ENCODE data around the gene SLC25A42.

SLC25A42 gene

GRCh38 chr19:19078801-19079200 lies 15.0 kb downstream of the SLC25A42 start:
- DNase-seq (ENCODE audit: insufficient read length, low spot score) (no peak), FAIRE-seq (no peak)
- TF ChIP-seq POLR2A (IDR thresholded peaks at IDR 0.05; ENCODE audit: low read depth, low read length) (no peak), SPI1 (IDR thresholded peaks at IDR 0.05; ENCODE audit: low read depth, low read length) (no peak)

GRCh38 chr19:19079571-19079970 lies 15.8 kb downstream of the SLC25A42 start:
- DNase-seq (ENCODE audit: insufficient read length, low spot score) (no peak), FAIRE-seq (no peak)
- TF ChIP-seq POLR2AphosphoS5 (IDR thresholded peaks at IDR 0.05; ENCODE audit: low read depth, low read length), result no peak
- no peak for TF ChIP-seq PAX5 (IDR thresholded peaks at IDR 0.05; ENCODE audit: insufficient read depth, low read length, severe bottlenecking)
- no peak for TF ChIP-seq SPI1 (IDR thresholded peaks at IDR 0.05; ENCODE audit: low read depth, low read length)
- no peak for TF ChIP-seq TAF1 (IDR thresholded peaks at IDR 0.05; ENCODE audit: low read depth, low read length)

GRCh38 chr19:19081642-19082151 lies 17.9 kb downstream of the SLC25A42 start:
- no peak for DNase-seq (ENCODE audit: insufficient read length, low spot score)
- TF ChIP-seq POLR2A (IDR thresholded peaks at IDR 0.05; ENCODE audit: low read depth, low read length) (no peak), POU2F2 (IDR thresholded peaks at IDR 0.05; ENCODE audit: low read depth, low read length) (no peak), PAX5 (IDR thresholded peaks at IDR 0.05; ENCODE audit: insufficient read depth, low read length, severe bottlenecking) (no peak), POLR2AphosphoS5 (IDR thresholded peaks at IDR 0.05; ENCODE audit: low read depth, low read length) (no peak), TAF1 (IDR thresholded peaks at IDR 0.05; ENCODE audit: low read depth, low read length) (no peak), SPI1 (IDR thresholded peaks at IDR 0.05; ENCODE audit: low read depth, low read length) (no peak)
- FAIRE-seq, result no peak

- no peak for TF ChIP-seq POLR2AphosphoS5 (IDR thresholded peaks at IDR 0.05; ENCODE audit: low read depth, low read length)
- no peak for TF ChIP-seq POLR2A (IDR thresholded peaks at IDR 0.05; ENCODE audit: low read depth, low read length)
- TF ChIP-seq PAX5 (IDR thresholded peaks at IDR 0.05; ENCODE audit: insufficient read depth, low read length, severe bottlenecking), result no peak
- TF ChIP-seq POU2F2 (IDR thresholded peaks at IDR 0.05; ENCODE audit: low read depth, low read length), result no peak
- no peak for TF ChIP-seq TAF1 (IDR thresholded peaks at IDR 0.05; ENCODE audit: low read depth, low read length)
- TF ChIP-seq SPI1 (IDR thresholded peaks at IDR 0.05; ENCODE audit: low read depth, low read length), result no peak
- no peak for FAIRE-seq
- no peak for DNase-seq (ENCODE audit: insufficient read length, low spot score)
Observed at GRCh38 chr19:19083413-19084178, 19.8 kb downstream of the SLC25A42 start.

- FAIRE-seq (no peak), DNase-seq (ENCODE audit: insufficient read length, low spot score) (no peak)
- TF ChIP-seq POU2F2 (IDR thresholded peaks at IDR 0.05; ENCODE audit: low read depth, low read length) (no peak), SPI1 (IDR thresholded peaks at IDR 0.05; ENCODE audit: low read depth, low read length) (no peak), TAF1 (IDR thresholded peaks at IDR 0.05; ENCODE audit: low read depth, low read length) (no peak), POLR2AphosphoS5 (IDR thresholded peaks at IDR 0.05; ENCODE audit: low read depth, low read length) (no peak), POLR2A (IDR thresholded peaks at IDR 0.05; ENCODE audit: low read depth, low read length) (no peak), PAX5 (IDR thresholded peaks at IDR 0.05; ENCODE audit: insufficient read depth, low read length, severe bottlenecking) (no peak)
Observed at GRCh38 chr19:19087676-19088075, 23.9 kb downstream of the SLC25A42 start.

- FAIRE-seq (no peak), DNase-seq (ENCODE audit: insufficient read length, low spot score) (no peak)
- TF ChIP-seq TAF1 (IDR thresholded peaks at IDR 0.05; ENCODE audit: low read depth, low read length), result no peak
- no peak for TF ChIP-seq SPI1 (IDR thresholded peaks at IDR 0.05; ENCODE audit: low read depth, low read length)
- TF ChIP-seq POLR2AphosphoS5 (IDR thresholded peaks at IDR 0.05; ENCODE audit: low read depth, low read length), result no peak
- no peak for TF ChIP-seq PAX5 (IDR thresholded peaks at IDR 0.05; ENCODE audit: insufficient read depth, low read length, severe bottlenecking)
- TF ChIP-seq POLR2A (IDR thresholded peaks at IDR 0.05; ENCODE audit: low read depth, low read length), result no peak
- TF ChIP-seq POU2F2 (IDR thresholded peaks at IDR 0.05; ENCODE audit: low read depth, low read length), result no peak
Observed at GRCh38 chr19:19094513-19094912, 30.7 kb downstream of the SLC25A42 start.

GRCh38 chr19:19095691-19096090 lies 31.9 kb downstream of the SLC25A42 start:
- FAIRE-seq, result no peak
- no peak for DNase-seq (ENCODE audit: insufficient read length, low spot score)
- no peak for TF ChIP-seq PAX5 (IDR thresholded peaks at IDR 0.05; ENCODE audit: insufficient read depth, low read length, severe bottlenecking)
- TF ChIP-seq POLR2AphosphoS5 (IDR thresholded peaks at IDR 0.05; ENCODE audit: low read depth, low read length), result no peak
- no peak for TF ChIP-seq SPI1 (IDR thresholded peaks at IDR 0.05; ENCODE audit: low read depth, low read length)
- TF ChIP-seq POU2F2 (IDR thresholded peaks at IDR 0.05; ENCODE audit: low read depth, low read length), result no peak
- no peak for TF ChIP-seq TAF1 (IDR thresholded peaks at IDR 0.05; ENCODE audit: low read depth, low read length)
- no peak for TF ChIP-seq POLR2A (IDR thresholded peaks at IDR 0.05; ENCODE audit: low read depth, low read length)

GRCh38 chr19:19096641-19097627 lies 33.1 kb downstream of the SLC25A42 start:
- TF ChIP-seq POLR2AphosphoS5 (IDR thresholded peaks at IDR 0.05; ENCODE audit: low read depth, low read length) (no peak), TAF1 (IDR thresholded peaks at IDR 0.05; ENCODE audit: low read depth, low read length) (no peak), PAX5 (IDR thresholded peaks at IDR 0.05; ENCODE audit: insufficient read depth, low read length, severe bottlenecking) (no peak), POLR2A (IDR thresholded peaks at IDR 0.05; ENCODE audit: low read depth, low read length) (no peak), POU2F2 (IDR thresholded peaks at IDR 0.05; ENCODE audit: low read depth, low read length) (no peak)
- FAIRE-seq (no peak), DNase-seq (ENCODE audit: insufficient read length, low spot score) (no peak)

- DNase-seq (ENCODE audit: insufficient read length, low spot score) (no peak), FAIRE-seq (no peak)
- TF ChIP-seq POLR2A (IDR thresholded peaks at IDR 0.05; ENCODE audit: low read depth, low read length), result no peak
- no peak for TF ChIP-seq POLR2AphosphoS5 (IDR thresholded peaks at IDR 0.05; ENCODE audit: low read depth, low read length)
- no peak for TF ChIP-seq SPI1 (IDR thresholded peaks at IDR 0.05; ENCODE audit: low read depth, low read length)
- TF ChIP-seq TAF1 (IDR thresholded peaks at IDR 0.05; ENCODE audit: low read depth, low read length), result no peak
- TF ChIP-seq PAX5 (IDR thresholded peaks at IDR 0.05; ENCODE audit: insufficient read depth, low read length, severe bottlenecking), result no peak
- TF ChIP-seq POU2F2 (IDR thresholded peaks at IDR 0.05; ENCODE audit: low read depth, low read length), result no peak
Observed at GRCh38 chr19:19098084-19098702, 34.4 kb downstream of the SLC25A42 start.

Data from GM12891 (cell line).